Natural killer cell (primary cell): ENCODE measurements around the gene FXYD1. TPM values are rescaled to one million over a fixed set of nuclear protein-coding genes. Genes with fewer than 3 reads are reported as not detected.

Experiments used
- ATAC-seq, 3 donors: fragments of 150-1000 bp in 2 of 3; fragments of 200-7000 bp in 1 of 3; cut with Tn5 transposase; 1 replicate in 1 of 3; 2 replicates in 2 of 3; pipeline ENCODE4 v1.10.0; 2021; ENCODE audit warnings: mild to moderate bottlenecking in 2 of 3, moderate library complexity in 2 of 3
- DNase-seq, 2 donors: peaks; one replicate each; pipeline versions ENCODE4 v3.0.0 to v3.0.0-alpha.2; 2013 to 2021; ENCODE audit warnings: mixed read lengths in 1 of 2
- H3K27ac ChIP-seq: one replicate; pipeline ENCODE4 v1.5.1; 2013; ENCODE audit warnings: mild to moderate bottlenecking, low read length
- H3K27me3 ChIP-seq: one replicate; pipeline ENCODE4 v1.6.1; 2013; ENCODE audit warnings: low read length; ENCODE audit not compliant: control insufficient read depth, insufficient read depth
- H3K36me3 ChIP-seq: one replicate; pipeline ENCODE4 v1.6.1; 2013; ENCODE audit warnings: low read length; ENCODE audit not compliant: control insufficient read depth, insufficient read depth
- H3K4me1 ChIP-seq: one replicate; pipeline ENCODE4 v1.6.1; 2013; ENCODE audit warnings: low read length; ENCODE audit not compliant: control insufficient read depth, insufficient read depth
- H3K4me3 ChIP-seq: one replicate; pipeline ENCODE4 v1.5.1; 2013; ENCODE audit warnings: low read length
- H3K9me3 ChIP-seq: one replicate; pipeline ENCODE4 v1.6.1; 2013; ENCODE audit warnings: low read length; ENCODE audit not compliant: control insufficient read depth, insufficient read depth
- H3K27ac Mint-ChIP-seq, 2 donors: one replicate each; pipeline ENCODE4 v1.8.0; 2022; ENCODE audit warnings: mild to moderate bottlenecking in 2 of 2, mixed read lengths in 2 of 2, moderate library complexity in 1 of 2
- H3K27me3 Mint-ChIP-seq, 2 donors: one replicate each; pipeline ENCODE4 v1.8.0; 2022; ENCODE audit warnings: low read depth in 2 of 2, mixed read lengths in 2 of 2
- H3K36me3 Mint-ChIP-seq: one replicate; pipeline ENCODE4 v1.8.0; 2022; ENCODE audit warnings: mixed read lengths
- H3K4me1 Mint-ChIP-seq, 2 donors: one replicate each; pipeline ENCODE4 v1.8.0; 2022; ENCODE audit warnings: mixed read lengths in 2 of 2
- H3K4me3 Mint-ChIP-seq: one replicate; pipeline ENCODE4 v1.8.0; 2022; ENCODE audit warnings: mild to moderate bottlenecking, moderate library complexity, mixed read lengths
- H3K9me3 Mint-ChIP-seq, 2 donors: one replicate each; pipeline ENCODE4 v1.8.0; 2022; ENCODE audit warnings: mixed read lengths in 2 of 2
- WGBS: methylation state at CpG from one replicate; pipeline ENCODE4 v1.1.7; 2013; ENCODE audit warnings: missing lambda C conversion rate; ENCODE audit not compliant: insufficient coverage; 5-methylcytosine and 5-hydroxymethylcytosine counted together
- intact Hi-C: fragments of 100-400 bp; cut with micrococcal nuclease; formaldehyde crosslinking; loops from one replicate; pipeline ENCODE4 v1.14.2; 2022
- total RNA-seq, 4 donors: library from RNA; stranded (reverse); fragments of 120-200 nt in 1 of 4; gene quantifications; one replicate each; pipeline versions ENCODE4 v1.2.3 to v1.2.4, GENCODE V29; 2013 to 2022
- TF ChIP-seq, protein P1 (sequence below): fragments of 200-600 bp; IDR thresholded peaks from one replicate; pipeline ENCODE4 v1.8.0; 2022; ENCODE audit warnings: antibody characterized with exemption

Gene FXYD1
- total RNA-seq, 3 donors from 2014 or later (not counting 1 experiment from before 2014, with no cell fraction given), result not detected

DNA sequence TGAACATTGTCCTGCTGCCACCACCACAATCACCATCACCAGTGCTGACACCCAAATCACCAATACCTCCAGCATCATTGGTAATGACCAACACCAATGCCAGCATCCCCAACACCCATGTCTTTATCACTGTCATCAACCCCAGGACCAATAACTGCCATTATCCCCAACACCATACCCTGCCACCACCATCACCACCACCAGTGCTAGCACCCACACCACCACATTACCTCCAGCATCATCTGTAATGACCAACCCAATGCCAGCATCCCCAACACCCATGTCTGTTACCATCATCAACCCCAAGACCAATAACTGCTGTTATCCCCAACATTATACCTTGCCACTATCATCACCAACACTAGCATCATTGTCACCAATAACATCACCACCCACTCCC, 6.4 kb upstream of the FXYD1 start:
- H3K27ac ChIP-seq, result no peak overlapping the region
- Mint-ChIP-seq H3K27me3 (peaks cover 0 to 6% of the 10 kb centered on the region in 2 donors), H3K9me3 (peaks cover 0 to 4% of the 10 kb centered on the region in 2 donors), H3K27ac (no peak overlapping the region), H3K4me1 (peaks cover 0 to 3% of the 10 kb centered on the region in 2 donors), H3K36me3 (no peaks in the 10 kb centered on the region), H3K4me3 (no peak overlapping the region)
- no peak for DNase-seq
- TF ChIP-seq, protein P1, sequence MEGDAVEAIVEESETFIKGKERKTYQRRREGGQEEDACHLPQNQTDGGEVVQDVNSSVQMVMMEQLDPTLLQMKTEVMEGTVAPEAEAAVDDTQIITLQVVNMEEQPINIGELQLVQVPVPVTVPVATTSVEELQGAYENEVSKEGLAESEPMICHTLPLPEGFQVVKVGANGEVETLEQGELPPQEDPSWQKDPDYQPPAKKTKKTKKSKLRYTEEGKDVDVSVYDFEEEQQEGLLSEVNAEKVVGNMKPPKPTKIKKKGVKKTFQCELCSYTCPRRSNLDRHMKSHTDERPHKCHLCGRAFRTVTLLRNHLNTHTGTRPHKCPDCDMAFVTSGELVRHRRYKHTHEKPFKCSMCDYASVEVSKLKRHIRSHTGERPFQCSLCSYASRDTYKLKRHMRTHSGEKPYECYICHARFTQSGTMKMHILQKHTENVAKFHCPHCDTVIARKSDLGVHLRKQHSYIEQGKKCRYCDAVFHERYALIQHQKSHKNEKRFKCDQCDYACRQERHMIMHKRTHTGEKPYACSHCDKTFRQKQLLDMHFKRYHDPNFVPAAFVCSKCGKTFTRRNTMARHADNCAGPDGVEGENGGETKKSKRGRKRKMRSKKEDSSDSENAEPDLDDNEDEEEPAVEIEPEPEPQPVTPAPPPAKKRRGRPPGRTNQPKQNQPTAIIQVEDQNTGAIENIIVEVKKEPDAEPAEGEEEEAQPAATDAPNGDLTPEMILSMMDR, result no peak
- H3K9me3 ChIP-seq, result no peaks in the 10 kb centered on the region
- no peaks in the 10 kb centered on the region for H3K27me3 ChIP-seq
- intact Hi-C loops, result no loop called here
- H3K36me3 ChIP-seq, result no peaks in the 10 kb centered on the region
- ATAC-seq, result no peak
- H3K4me3 ChIP-seq, result no peak overlapping the region
- peaks cover 4% of the 10 kb centered on the region for H3K4me1 ChIP-seq

DNA sequence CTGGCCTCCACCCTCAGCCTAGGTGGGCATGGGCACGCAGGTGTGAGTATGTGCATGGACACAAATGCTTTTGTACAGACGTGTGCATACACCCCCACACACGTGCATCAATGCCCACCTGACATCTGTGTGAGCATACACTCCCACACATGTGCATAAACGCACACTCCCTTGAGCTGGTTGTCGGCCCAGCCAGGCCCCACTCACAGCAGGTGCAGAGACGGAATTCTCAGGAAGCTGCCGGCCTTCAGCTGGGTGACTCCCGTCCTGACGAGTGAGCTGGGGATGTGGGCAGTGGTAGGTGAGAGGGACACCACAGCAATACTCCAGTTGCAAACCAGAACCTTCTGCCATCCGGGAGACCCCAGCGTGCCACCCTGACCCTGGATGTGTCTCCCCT, 4.8 kb upstream of the FXYD1 start:
- TF ChIP-seq, protein P1, result no peak
- peaks cover 0 to 12% of the 10 kb centered on the region in 2 donors for H3K27me3 Mint-ChIP-seq
- peaks cover 4% of the 10 kb centered on the region for H3K4me1 ChIP-seq
- 93% methylated on average over 11 of the region's 11 CpGs for WGBS
- peaks cover 0 to 4% of the 10 kb centered on the region in 2 donors for H3K9me3 Mint-ChIP-seq
- H3K36me3 ChIP-seq, result no peaks in the 10 kb centered on the region
- H3K4me1 Mint-ChIP-seq, result peaks cover 0 to 11% of the 10 kb centered on the region in 2 donors
- H3K4me3 ChIP-seq, result no peak overlapping the region
- DNase-seq (no peak), ATAC-seq (no peak)
- no peaks in the 10 kb centered on the region for H3K9me3 ChIP-seq
- H3K27ac Mint-ChIP-seq, result no peak overlapping the region
- no peak overlapping the region for H3K27ac ChIP-seq
- no peaks in the 10 kb centered on the region for H3K27me3 ChIP-seq
- intact Hi-C loops, result no loop called here
- no peak overlapping the region for H3K4me3 Mint-ChIP-seq
- no peaks in the 10 kb centered on the region for H3K36me3 Mint-ChIP-seq

DNA sequence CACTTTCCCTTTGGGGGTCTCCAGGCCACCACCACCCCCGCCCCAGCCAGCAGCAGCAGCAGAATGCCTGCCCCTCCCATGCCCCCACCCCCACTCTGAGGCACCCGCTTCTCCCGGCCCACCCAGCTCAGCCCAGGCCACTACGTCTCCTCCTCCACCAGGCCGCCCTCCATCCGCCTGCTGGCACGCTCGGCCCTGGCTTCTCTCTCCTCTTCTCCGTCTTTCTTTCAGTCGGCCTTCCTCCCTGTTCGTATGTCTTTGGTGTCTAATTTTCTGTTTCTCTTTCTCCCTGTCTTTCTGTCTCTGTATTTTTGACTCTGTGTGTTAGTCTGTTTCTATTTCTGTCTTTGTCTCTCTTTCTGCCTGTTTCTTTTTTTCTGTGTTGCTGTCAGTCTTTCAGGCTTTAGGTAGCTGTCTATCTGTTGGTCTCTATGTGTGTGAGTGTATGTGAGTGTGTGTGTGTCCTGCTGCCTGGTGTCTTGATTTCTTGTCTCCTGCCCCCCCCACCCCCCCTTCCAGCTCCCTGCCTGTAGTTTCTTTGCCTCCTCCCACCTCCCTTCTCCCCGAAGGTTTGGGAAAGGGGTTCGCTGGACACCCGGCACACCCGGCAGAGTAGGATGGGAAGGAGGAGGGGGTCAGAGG, 3.9 kb upstream of the FXYD1 start, which contains the start of gene LGI4:
TSS of gene LGI4 (minus strand) at position 459 of the 642 bp plus-strand sequence. CDS start at position 80, 379 bp downstream.
- TF ChIP-seq, protein P1, result no peak
- Histone ChIP-seq H3K27ac (no peak within 1 kb of the TSS), H3K27me3 (no peaks in the 10 kb centered on the region), H3K9me3 (no peaks in the 10 kb centered on the region), H3K4me3 (no peak within 1 kb of the TSS), H3K4me1 (peaks cover 4% of the 10 kb centered on the region), H3K36me3 (no peaks in the 10 kb centered on the region)
- H3K36me3 Mint-ChIP-seq, result no peaks in the 10 kb centered on the region
- no peak for ATAC-seq
- peaks cover 0 to 12% of the 10 kb centered on the region in 2 donors for H3K27me3 Mint-ChIP-seq
- no peak within 1 kb of the TSS for H3K27ac Mint-ChIP-seq
- peaks cover 0 to 11% of the 10 kb centered on the region in 2 donors for H3K4me1 Mint-ChIP-seq
- peaks cover 0 to 4% of the 10 kb centered on the region in 2 donors for H3K9me3 Mint-ChIP-seq
- no peak for DNase-seq
- intact Hi-C loops, result loop anchor here (1.0 kb wide), 1 partner anchor 67 kb away; no protein-coding TSS in a partner anchor
- no peak within 1 kb of the TSS for H3K4me3 Mint-ChIP-seq
- 96% methylated on average over 13 of the region's 15 CpGs for WGBS
